ENCODE results near the gene UNC13B. TPM values are rescaled to one million over a fixed set of nuclear protein-coding genes. Genes with fewer than 3 reads are reported as not detected.
"Not testable (repeated sequence)": the region's sequence is repeated elsewhere in the genome, so short reads cannot be mapped to it uniquely, and the experiment has no call there.

UNC13B gene
- total RNA-seq, 1 experiment from 2014 or later: 17.6 TPM

DNA sequence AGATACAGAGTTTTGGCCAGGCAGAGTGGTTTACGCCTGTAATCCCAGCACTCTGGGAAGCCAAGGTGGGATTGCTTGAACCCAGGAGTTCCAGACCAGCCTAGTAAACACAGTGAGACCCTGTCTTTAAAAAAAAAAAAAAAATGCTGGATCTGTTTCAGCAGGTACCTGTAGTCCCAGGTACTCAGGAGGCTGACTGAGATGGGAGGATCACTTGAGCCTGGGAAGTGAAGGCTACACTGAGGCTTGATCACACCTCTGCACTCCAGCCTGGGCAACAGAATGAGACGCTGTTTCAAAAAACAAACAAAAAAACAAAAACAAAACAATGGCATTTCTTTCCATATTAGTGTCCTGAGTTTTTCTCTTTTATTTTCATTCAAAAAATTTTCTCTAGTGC is 19.0 kb downstream of the UNC13B start:
- intact Hi-C loops (cut with micrococcal nuclease): no loop called here
- RAD21 ChIA-PET (ENCODE audit: low non-redundant PET in 1 of 2, low total read pairs in 2 of 2, uncharacterized antibody in 2 of 2, unreplicated experiment in 2 of 2): no interaction called here
- H3K4me3 ChIP-seq (replicated peaks in 1 of 2; ENCODE audit: low read depth in 1 of 2, low read length in 2 of 2): no peak overlapping the region
- CTCF ChIA-PET: no interaction called here
- no peaks in the 10 kb centered on the region for H3K36me3 ChIP-seq (ENCODE audit: control insufficient read depth in 1 of 2, insufficient read depth in 2 of 2, low read length in 2 of 2)
- no peak overlapping the region for H3K9ac ChIP-seq (ENCODE audit: low read length)
- no peak for DNase-seq (ENCODE audit: low read depth, low spot score)
- no peak for ATAC-seq
- TF ChIP-seq SP1 (IDR thresholded peaks at IDR 0.05; ENCODE audit: low read depth) (no peak), POLR2A (IDR thresholded peaks at IDR 0.05; ENCODE audit: borderline replicate concordance, extremely low read depth, insufficient read depth, insufficient read length) (no peak), CBX3 (IDR thresholded peaks at IDR 0.05; ENCODE audit: low read depth) (no peak), SIN3A (IDR thresholded peaks at IDR 0.05; ENCODE audit: low read depth) (no peak), RAD21 (IDR thresholded peaks at IDR 0.05; ENCODE audit: low read depth) (no peak), POLR2AphosphoS5 (IDR thresholded peaks at IDR 0.05; ENCODE audit: low read depth, low read length) (no peak), ZFX (IDR thresholded peaks at IDR 0.05) (no peak)
- TF ChIP-seq, protein P1, sequence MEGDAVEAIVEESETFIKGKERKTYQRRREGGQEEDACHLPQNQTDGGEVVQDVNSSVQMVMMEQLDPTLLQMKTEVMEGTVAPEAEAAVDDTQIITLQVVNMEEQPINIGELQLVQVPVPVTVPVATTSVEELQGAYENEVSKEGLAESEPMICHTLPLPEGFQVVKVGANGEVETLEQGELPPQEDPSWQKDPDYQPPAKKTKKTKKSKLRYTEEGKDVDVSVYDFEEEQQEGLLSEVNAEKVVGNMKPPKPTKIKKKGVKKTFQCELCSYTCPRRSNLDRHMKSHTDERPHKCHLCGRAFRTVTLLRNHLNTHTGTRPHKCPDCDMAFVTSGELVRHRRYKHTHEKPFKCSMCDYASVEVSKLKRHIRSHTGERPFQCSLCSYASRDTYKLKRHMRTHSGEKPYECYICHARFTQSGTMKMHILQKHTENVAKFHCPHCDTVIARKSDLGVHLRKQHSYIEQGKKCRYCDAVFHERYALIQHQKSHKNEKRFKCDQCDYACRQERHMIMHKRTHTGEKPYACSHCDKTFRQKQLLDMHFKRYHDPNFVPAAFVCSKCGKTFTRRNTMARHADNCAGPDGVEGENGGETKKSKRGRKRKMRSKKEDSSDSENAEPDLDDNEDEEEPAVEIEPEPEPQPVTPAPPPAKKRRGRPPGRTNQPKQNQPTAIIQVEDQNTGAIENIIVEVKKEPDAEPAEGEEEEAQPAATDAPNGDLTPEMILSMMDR (IDR thresholded peaks at IDR 0.05 in 2 of 3, conservative IDR thresholded peaks at IDR 0.05 in 1 of 3; ENCODE audit: borderline replicate concordance in 1 of 3, insufficient read depth in 1 of 3, low read depth in 2 of 3, low read length in 2 of 3): no peak
- TF ChIP-seq, protein P2, sequence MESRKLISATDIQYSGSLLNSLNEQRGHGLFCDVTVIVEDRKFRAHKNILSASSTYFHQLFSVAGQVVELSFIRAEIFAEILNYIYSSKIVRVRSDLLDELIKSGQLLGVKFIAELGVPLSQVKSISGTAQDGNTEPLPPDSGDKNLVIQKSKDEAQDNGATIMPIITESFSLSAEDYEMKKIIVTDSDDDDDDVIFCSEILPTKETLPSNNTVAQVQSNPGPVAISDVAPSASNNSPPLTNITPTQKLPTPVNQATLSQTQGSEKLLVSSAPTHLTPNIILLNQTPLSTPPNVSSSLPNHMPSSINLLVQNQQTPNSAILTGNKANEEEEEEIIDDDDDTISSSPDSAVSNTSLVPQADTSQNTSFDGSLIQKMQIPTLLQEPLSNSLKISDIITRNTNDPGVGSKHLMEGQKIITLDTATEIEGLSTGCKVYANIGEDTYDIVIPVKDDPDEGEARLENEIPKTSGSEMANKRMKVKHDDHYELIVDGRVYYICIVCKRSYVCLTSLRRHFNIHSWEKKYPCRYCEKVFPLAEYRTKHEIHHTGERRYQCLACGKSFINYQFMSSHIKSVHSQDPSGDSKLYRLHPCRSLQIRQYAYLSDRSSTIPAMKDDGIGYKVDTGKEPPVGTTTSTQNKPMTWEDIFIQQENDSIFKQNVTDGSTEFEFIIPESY (IDR thresholded peaks at IDR 0.05; ENCODE audit: extremely low read depth, insufficient replicate concordance, low read length): no peak
- no peaks in the 10 kb centered on the region for H3K79me2 ChIP-seq (ENCODE audit: insufficient read depth, low read length)
- H3K4me1 ChIP-seq (ENCODE audit: control insufficient read depth in 1 of 2, insufficient read depth in 2 of 2, low read length in 2 of 2): no peaks in the 10 kb centered on the region
- POLR2A ChIA-PET: no interaction called here
- no peaks in the 10 kb centered on the region for H3K9me2 ChIP-seq (ENCODE audit: insufficient read depth)
- H3K27me3 ChIP-seq (ENCODE audit: insufficient read depth, low read length): no peaks in the 10 kb centered on the region
- no peak overlapping the region for H3K4me2 ChIP-seq (ENCODE audit: low read length)
- H2AFZ ChIP-seq (ENCODE audit: low read depth, low read length, poor library complexity, severe bottlenecking): no peak overlapping the region
- H3K9me3 ChIP-seq (ENCODE audit: control insufficient read depth in 1 of 2, insufficient read depth in 1 of 2, low read depth in 1 of 2, low read length in 2 of 2): no peaks in the 10 kb centered on the region; a peak in 1 of 4 replicates
- no peak overlapping the region for H3K27ac ChIP-seq (ENCODE audit: low read depth, low read length)
- no TSS peak for BruUV-seq (replicated peaks)
- H4K20me1 ChIP-seq (ENCODE audit: insufficient read depth): no peaks in the 10 kb centered on the region

DNA sequence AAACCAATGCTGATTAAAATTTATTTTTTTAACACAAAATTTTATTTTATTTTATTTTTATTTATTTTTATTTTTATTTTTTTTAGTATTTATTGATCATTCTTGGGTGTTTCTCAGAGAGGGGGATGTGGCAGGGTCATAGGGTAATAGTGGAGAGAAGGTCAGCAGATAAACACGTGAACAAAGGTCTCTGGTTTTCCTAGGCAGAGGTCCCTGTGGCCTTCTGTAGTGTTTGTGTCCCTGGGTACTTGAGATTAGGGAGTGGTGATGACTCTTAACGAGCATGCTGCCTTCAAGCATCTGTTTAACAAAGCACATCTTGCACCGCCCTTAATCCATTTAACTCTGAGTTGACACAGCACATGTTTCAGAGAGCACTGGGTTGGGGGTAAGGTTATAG is 20.6 kb downstream of the UNC13B start:
- ATAC-seq; H3K27me3 ChIP-seq (ENCODE audit: insufficient read depth, low read length); DNase-seq (ENCODE audit: low read depth, low spot score); H3K9me3 ChIP-seq (ENCODE audit: control insufficient read depth in 1 of 2, insufficient read depth in 1 of 2, low read depth in 1 of 2, low read length in 2 of 2); H3K9me2 ChIP-seq (ENCODE audit: insufficient read depth); H3K4me1 ChIP-seq (ENCODE audit: control insufficient read depth in 1 of 2, insufficient read depth in 2 of 2, low read length in 2 of 2); CTCF ChIA-PET; H3K4me3 ChIP-seq (replicated peaks in 1 of 2; ENCODE audit: low read depth in 1 of 2, low read length in 2 of 2); POLR2A ChIA-PET; H2AFZ ChIP-seq (ENCODE audit: low read depth, low read length, poor library complexity, severe bottlenecking); H3K36me3 ChIP-seq (ENCODE audit: control insufficient read depth in 1 of 2, insufficient read depth in 2 of 2, low read length in 2 of 2); H3K4me2 ChIP-seq (ENCODE audit: low read length); H3K27ac ChIP-seq (ENCODE audit: low read depth, low read length); H3K9ac ChIP-seq (ENCODE audit: low read length); BruUV-seq (replicated peaks); H3K79me2 ChIP-seq (ENCODE audit: insufficient read depth, low read length); RAD21 ChIA-PET (ENCODE audit: low non-redundant PET in 1 of 2, low total read pairs in 2 of 2, uncharacterized antibody in 2 of 2, unreplicated experiment in 2 of 2); intact Hi-C loops (cut with micrococcal nuclease); H4K20me1 ChIP-seq (ENCODE audit: insufficient read depth): not testable (repeated sequence)

DNA sequence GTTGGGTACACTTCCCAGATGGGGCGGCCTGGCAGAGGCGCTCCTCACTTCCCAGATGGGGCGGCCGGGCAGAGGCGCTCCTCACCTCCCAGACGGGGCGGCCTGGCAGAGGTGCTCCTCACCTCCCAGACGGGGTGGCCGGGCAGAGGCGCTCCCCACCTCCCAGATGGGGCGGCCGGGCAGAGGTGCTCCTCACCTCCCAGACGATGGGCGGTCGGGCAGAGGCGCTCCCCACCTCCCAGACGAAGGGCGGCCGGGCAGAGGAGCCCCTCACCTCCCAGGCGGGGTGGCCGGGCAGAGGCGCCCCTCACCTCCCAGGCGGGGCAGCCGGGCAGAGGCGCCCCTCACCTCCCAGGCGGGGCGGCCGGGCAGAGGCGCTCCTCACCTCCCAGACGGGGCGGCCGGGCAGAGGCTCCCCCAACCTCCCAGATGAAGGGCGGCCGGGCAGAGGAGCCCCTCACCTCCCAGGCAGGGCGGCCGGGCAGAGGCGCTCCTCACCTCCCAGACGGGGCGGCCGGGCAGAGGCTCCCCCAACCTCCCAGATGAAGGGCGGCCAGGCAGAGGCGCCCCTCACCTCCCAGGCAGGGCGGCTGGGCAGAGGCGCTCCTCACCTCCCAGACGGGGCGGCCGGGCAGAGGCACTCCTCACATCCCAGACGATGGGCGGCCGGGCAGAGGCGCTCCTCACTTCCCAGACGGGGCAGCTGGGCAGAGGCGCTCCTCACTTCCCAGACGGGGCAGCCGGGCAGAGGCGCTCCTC is 21.4 kb downstream of the UNC13B start:
- H3K4me2 ChIP-seq (ENCODE audit: low read length); H3K4me1 ChIP-seq (ENCODE audit: control insufficient read depth in 1 of 2, insufficient read depth in 2 of 2, low read length in 2 of 2); DNase-seq (ENCODE audit: low read depth, low spot score); CTCF ChIA-PET; POLR2A ChIA-PET; ATAC-seq; RAD21 ChIA-PET (ENCODE audit: low non-redundant PET in 1 of 2, low total read pairs in 2 of 2, uncharacterized antibody in 2 of 2, unreplicated experiment in 2 of 2); H3K79me2 ChIP-seq (ENCODE audit: insufficient read depth, low read length); H3K9me2 ChIP-seq (ENCODE audit: insufficient read depth); H3K36me3 ChIP-seq (ENCODE audit: control insufficient read depth in 1 of 2, insufficient read depth in 2 of 2, low read length in 2 of 2); BruUV-seq (replicated peaks); H3K9ac ChIP-seq (ENCODE audit: low read length); H3K9me3 ChIP-seq (ENCODE audit: control insufficient read depth in 1 of 2, insufficient read depth in 1 of 2, low read depth in 1 of 2, low read length in 2 of 2); H2AFZ ChIP-seq (ENCODE audit: low read depth, low read length, poor library complexity, severe bottlenecking); H3K27ac ChIP-seq (ENCODE audit: low read depth, low read length); H3K27me3 ChIP-seq (ENCODE audit: insufficient read depth, low read length); H4K20me1 ChIP-seq (ENCODE audit: insufficient read depth); intact Hi-C loops (cut with micrococcal nuclease); H3K4me3 ChIP-seq (replicated peaks in 1 of 2; ENCODE audit: low read depth in 1 of 2, low read length in 2 of 2): not testable (repeated sequence)
